PC-3 (cell line): Measurements from ENCODE around the gene IMPDH1.

ENCODE experiments used
- EZH2 ChIP-seq: fragments of 300-600 bp; sonication (generic); IDR thresholded peaks from one replicate; pipeline ENCODE4 v1.6.1; 2017; ENCODE audit warnings: antibody characterized with exemption, mild to moderate bottlenecking, low read length; ENCODE audit not compliant: unreplicated experiment
- TF ChIP-seq, protein P1 (sequence below): fragments of 300-600 bp; sonication (generic); conservative IDR thresholded peaks from 2 replicates; pipeline ENCODE4 v1.5.1; 2017; ENCODE audit warnings: antibody characterized with exemption, low read depth, mild to moderate bottlenecking, low read length

DNA sequence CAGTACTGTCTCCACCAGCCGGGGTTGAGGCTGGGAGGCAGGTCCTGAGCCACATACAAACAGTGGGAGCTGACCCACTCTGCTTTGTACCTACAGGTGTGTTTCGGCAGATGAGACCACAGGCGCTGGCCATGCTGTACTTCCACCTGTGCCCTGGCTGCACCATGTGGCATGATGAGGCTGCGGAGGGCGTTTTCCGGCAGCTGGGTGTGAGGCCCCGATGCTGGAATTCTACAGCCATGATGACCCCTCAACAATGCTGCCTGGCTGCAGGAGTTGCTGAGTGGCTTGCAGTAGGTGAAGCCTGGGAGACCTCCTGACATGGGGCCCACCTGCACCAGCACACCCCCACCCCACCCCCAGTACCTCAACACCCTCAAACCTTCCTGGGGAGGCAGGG lies 18.0 kb downstream of the IMPDH1 start:
- TF ChIP-seq, protein P1, sequence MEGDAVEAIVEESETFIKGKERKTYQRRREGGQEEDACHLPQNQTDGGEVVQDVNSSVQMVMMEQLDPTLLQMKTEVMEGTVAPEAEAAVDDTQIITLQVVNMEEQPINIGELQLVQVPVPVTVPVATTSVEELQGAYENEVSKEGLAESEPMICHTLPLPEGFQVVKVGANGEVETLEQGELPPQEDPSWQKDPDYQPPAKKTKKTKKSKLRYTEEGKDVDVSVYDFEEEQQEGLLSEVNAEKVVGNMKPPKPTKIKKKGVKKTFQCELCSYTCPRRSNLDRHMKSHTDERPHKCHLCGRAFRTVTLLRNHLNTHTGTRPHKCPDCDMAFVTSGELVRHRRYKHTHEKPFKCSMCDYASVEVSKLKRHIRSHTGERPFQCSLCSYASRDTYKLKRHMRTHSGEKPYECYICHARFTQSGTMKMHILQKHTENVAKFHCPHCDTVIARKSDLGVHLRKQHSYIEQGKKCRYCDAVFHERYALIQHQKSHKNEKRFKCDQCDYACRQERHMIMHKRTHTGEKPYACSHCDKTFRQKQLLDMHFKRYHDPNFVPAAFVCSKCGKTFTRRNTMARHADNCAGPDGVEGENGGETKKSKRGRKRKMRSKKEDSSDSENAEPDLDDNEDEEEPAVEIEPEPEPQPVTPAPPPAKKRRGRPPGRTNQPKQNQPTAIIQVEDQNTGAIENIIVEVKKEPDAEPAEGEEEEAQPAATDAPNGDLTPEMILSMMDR = no peak
- no peak for TF ChIP-seq EZH2
